ENCODE data around the gene CLCF1. TPM values are rescaled to one million over a fixed set of nuclear protein-coding genes. Genes with fewer than 3 reads are reported as not detected.

Gene CLCF1
- total and polyA plus RNA-seq, 2 donors (not counting 3 experiments of a cell fraction or from before 2014, with no cell fraction given), result 5.8 to 6.5 TPM

DNA sequence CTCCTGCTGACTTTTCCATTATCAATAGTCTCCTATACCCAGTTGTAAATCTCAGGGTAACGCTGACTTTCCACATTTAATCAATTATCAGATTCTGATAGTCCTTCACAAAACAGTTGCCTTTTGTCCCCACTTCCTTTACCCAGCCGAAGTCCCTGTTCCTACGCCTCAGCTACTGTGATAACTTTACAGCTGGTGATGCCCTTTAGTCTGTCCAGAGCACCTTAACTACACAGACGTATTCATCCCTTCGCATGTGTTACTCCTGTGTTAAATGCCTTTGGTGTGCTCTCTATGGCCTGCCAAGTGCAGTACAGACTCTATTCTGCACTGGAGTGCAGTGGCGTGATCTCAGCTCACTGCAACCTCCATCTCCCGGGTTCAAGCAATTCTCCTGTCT is 49.9 kb downstream of the CLCF1 start:
- no peak overlapping the region for H3K9ac ChIP-seq (replicated peaks; ENCODE audit: extremely low read depth, insufficient read depth, low read length)
- no peaks in the 10 kb centered on the region for H3K27me3 ChIP-seq (ENCODE audit: control insufficient read depth in 2 of 2, insufficient read depth in 2 of 2, low read length in 2 of 2)
- peaks cover 1% of the 10 kb centered on the region for H3K4me1 ChIP-seq (ENCODE audit: control insufficient read depth, extremely low read depth, insufficient read depth, low read length)
- FAIRE-seq (no peak), DNase-seq (ENCODE audit: low read depth, low spot score) (no peak)
- H3K36me3 ChIP-seq (ENCODE audit: control insufficient read depth in 2 of 2, extremely low read depth in 1 of 2, insufficient read depth in 2 of 2, low read length in 2 of 2), result no peaks in the 10 kb centered on the region
- no peak overlapping the region for H2AFZ ChIP-seq (ENCODE audit: low read depth, low read length)
- H3K9me1 ChIP-seq (replicated peaks; ENCODE audit: control insufficient read depth, extremely low read depth, insufficient read depth, low read length), result no peaks in the 10 kb centered on the region
- TF ChIP-seq POLR2AphosphoS5 (IDR thresholded peaks at IDR 0.05; ENCODE audit: insufficient read depth, low read depth, low read length), result no peak
- TF ChIP-seq MYC (IDR thresholded peaks at IDR 0.05; ENCODE audit: low read depth, low read length), result no peak
- TF ChIP-seq POLR2A (IDR thresholded peaks at IDR 0.05; ENCODE audit: low read depth, low read length), result no peak
- TF ChIP-seq, protein P1, sequence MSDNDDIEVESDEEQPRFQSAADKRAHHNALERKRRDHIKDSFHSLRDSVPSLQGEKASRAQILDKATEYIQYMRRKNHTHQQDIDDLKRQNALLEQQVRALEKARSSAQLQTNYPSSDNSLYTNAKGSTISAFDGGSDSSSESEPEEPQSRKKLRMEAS (IDR thresholded peaks at IDR 0.05; ENCODE audit: insufficient read depth, insufficient read length), result no peak
- TF ChIP-seq FOS (IDR thresholded peaks at IDR 0.05; ENCODE audit: borderline replicate concordance, insufficient read depth, low read length), result no peak
- no peak for TF ChIP-seq EZH2 (IDR thresholded peaks at IDR 0.05; ENCODE audit: borderline replicate concordance, low read depth, low read length, severe bottlenecking)
- TF ChIP-seq, protein P2, sequence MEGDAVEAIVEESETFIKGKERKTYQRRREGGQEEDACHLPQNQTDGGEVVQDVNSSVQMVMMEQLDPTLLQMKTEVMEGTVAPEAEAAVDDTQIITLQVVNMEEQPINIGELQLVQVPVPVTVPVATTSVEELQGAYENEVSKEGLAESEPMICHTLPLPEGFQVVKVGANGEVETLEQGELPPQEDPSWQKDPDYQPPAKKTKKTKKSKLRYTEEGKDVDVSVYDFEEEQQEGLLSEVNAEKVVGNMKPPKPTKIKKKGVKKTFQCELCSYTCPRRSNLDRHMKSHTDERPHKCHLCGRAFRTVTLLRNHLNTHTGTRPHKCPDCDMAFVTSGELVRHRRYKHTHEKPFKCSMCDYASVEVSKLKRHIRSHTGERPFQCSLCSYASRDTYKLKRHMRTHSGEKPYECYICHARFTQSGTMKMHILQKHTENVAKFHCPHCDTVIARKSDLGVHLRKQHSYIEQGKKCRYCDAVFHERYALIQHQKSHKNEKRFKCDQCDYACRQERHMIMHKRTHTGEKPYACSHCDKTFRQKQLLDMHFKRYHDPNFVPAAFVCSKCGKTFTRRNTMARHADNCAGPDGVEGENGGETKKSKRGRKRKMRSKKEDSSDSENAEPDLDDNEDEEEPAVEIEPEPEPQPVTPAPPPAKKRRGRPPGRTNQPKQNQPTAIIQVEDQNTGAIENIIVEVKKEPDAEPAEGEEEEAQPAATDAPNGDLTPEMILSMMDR (IDR thresholded peaks at IDR 0.05; ENCODE audit: extremely low read depth in 1 of 2, insufficient read depth in 1 of 2, low read depth in 1 of 2, low read length in 2 of 2), result no peak
- TF ChIP-seq JUN (IDR thresholded peaks at IDR 0.05; ENCODE audit: borderline replicate concordance, insufficient read depth, insufficient read length, low read depth), result no peak
- no peak for TF ChIP-seq GATA2 (IDR thresholded peaks at IDR 0.05; ENCODE audit: insufficient read depth, insufficient read length, low read depth, low read length)
- POLR2A ChIA-PET, result no interaction called here
- no peaks in the 10 kb centered on the region for H3K9me3 ChIP-seq (replicated peaks; ENCODE audit: control insufficient read depth, insufficient read depth, low read length)
- no peak overlapping the region for H3K4me3 ChIP-seq (replicated peaks in 1 of 3; ENCODE audit: insufficient read depth in 1 of 3, low read depth in 1 of 3, low read length in 3 of 3)
- no TSS peak for BruUV-seq (replicated peaks)
- H3K79me2 ChIP-seq (ENCODE audit: control insufficient read depth, insufficient read depth, low read length), result no peaks in the 10 kb centered on the region
- intact Hi-C loops (cut with micrococcal nuclease) (no loop called here), dilution Hi-C loops (cut with MboI; ENCODE audit: extremely low pct_ligation_motif_present, low sequenced_read_pairs) (no loop called here)
- no peak overlapping the region for H3K27ac ChIP-seq (ENCODE audit: insufficient read depth, low read depth, low read length)
- CTCF ChIA-PET, result interaction anchor here (0.7 to 9.2 kb wide), 8 partner anchors 15 to 238 kb away, joined by 3 to 83 read pairs (median 4); partner anchors contain the start of genes GRK2 and RAD9A
- H3K4me2 ChIP-seq (ENCODE audit: insufficient read depth, low read length), result no peak overlapping the region
- H4K20me1 ChIP-seq (replicated peaks; ENCODE audit: control insufficient read depth, extremely low read depth, insufficient read depth, low read length), result no peaks in the 10 kb centered on the region

Measured in endothelial cell of umbilical vein (primary cell).